ENCODE data around the gene GPR132. TPM values are rescaled to one million over a fixed set of nuclear protein-coding genes. Genes with fewer than 3 reads are reported as not detected.

Gene GPR132
- total and polyA plus RNA-seq, 2 of the 8 experiments (the other 6 are each of a cell fraction or from before 2014, with no cell fraction given), result 0.11 TPM; not detected in 1

GRCh38 chr14:105062048-105062433, 3.2 kb downstream of the GPR132 start:
- Histone ChIP-seq H3K27ac (ENCODE audit: low read depth, low read length) (no peak overlapping the region), H3K27me3 (replicated peaks in 1 of 4; ENCODE audit: control insufficient read depth in 3 of 4, extremely low read depth in 1 of 4, insufficient read depth in 3 of 4, low read length in 3 of 4) (peaks cover 0 to 3% (median 1%) of the 10 kb centered on the region in 4 experiments; a peak in 4 of 7 replicates), H3K4ac (replicated peaks; ENCODE audit: insufficient read length, low read depth, low read length) (no peak overlapping the region), H3K9me3 (ENCODE audit: insufficient read depth in 2 of 2, low read depth in 1 of 2, low read length in 1 of 2) (no peaks in the 10 kb centered on the region), H3K9ac (replicated peaks in 1 of 4; ENCODE audit: extremely low read depth in 1 of 4, low read depth in 3 of 4, low read length in 3 of 4) (no peak overlapping the region), H3K14ac (ENCODE audit: insufficient read length) (no peak overlapping the region), H3K4me3 (ENCODE audit: extremely low read depth in 1 of 4, insufficient read depth in 2 of 4, low read depth in 3 of 4, low read length in 4 of 4) (no peak overlapping the region), H4K5ac (ENCODE audit: insufficient read length, low read depth, low read length) (no peak overlapping the region), H4K8ac (ENCODE audit: extremely low read depth, insufficient read depth, low read length) (no peak overlapping the region; the same call in 1 of the 2 replicates), H2AK5ac (ENCODE audit: low read depth, low read length) (no peak overlapping the region), H2BK12ac (ENCODE audit: low read depth, low read length) (no peak overlapping the region), H3K79me2 (ENCODE audit: control insufficient read depth in 1 of 2, insufficient read depth in 2 of 2, low read length in 2 of 2) (no peaks in the 10 kb centered on the region), H2BK5ac (ENCODE audit: low read depth, low read length) (no peak overlapping the region), H3K4me2 (ENCODE audit: insufficient read depth in 1 of 2, low read depth in 2 of 2, low read length in 2 of 2) (no peak overlapping the region), H4K91ac (replicated peaks; ENCODE audit: insufficient read length, low read length) (no peak overlapping the region), H2BK20ac (ENCODE audit: low read length) (no peak overlapping the region), H3K4me1 (replicated peaks in 1 of 4; ENCODE audit: control insufficient read depth in 3 of 4, insufficient read depth in 4 of 4, low read length in 3 of 4) (peaks cover 0 to 7% (median 5%) of the 10 kb centered on the region in 4 experiments; a peak in 4 of 7 replicates), H2BK15ac (ENCODE audit: low read length) (no peak overlapping the region), H3K36me3 (ENCODE audit: control insufficient read depth in 2 of 4, insufficient read depth in 4 of 4, low read length in 3 of 4) (no peaks in the 10 kb centered on the region), H4K20me1 (replicated peaks in 1 of 2; ENCODE audit: control insufficient read depth in 1 of 2, insufficient read depth in 2 of 2, low read length in 2 of 2) (peaks cover 0 to 1% of the 10 kb centered on the region in 2 experiments), H3K23ac (ENCODE audit: insufficient read length) (no peak overlapping the region), H3K23me2 (ENCODE audit: low read depth, low read length) (no peaks in the 10 kb centered on the region), H2AFZ (ENCODE audit: low read length) (no peak overlapping the region), H2BK120ac (replicated peaks; ENCODE audit: low read depth, low read length) (no peak overlapping the region), H3K79me1 (ENCODE audit: low read depth, low read length) (no peaks in the 10 kb centered on the region), H3K56ac (replicated peaks; ENCODE audit: insufficient read length, low read depth, low read length) (no peak overlapping the region), H3K18ac (ENCODE audit: extremely low read depth, low read length) (no peak overlapping the region)
- 90% methylated on average over 6 of the region's 7 CpGs; no CpG with 5 or more reads in 1 of the 2 experiments for WGBS, 2 experiments (ENCODE audit: extremely low coverage in 1 of 2, insufficient coverage in 1 of 2, insufficient read length in 1 of 2, insufficient replicate concordance in 2 of 2, low coverage in 1 of 2, low lambda C conversion rate in 2 of 2, missing lambda C conversion rate in 1 of 2)
- TF ChIP-seq KDM5A (IDR thresholded peaks at IDR 0.05; ENCODE audit: low read length), result no peak
- TF ChIP-seq USF2 (IDR thresholded peaks at IDR 0.05; ENCODE audit: low read length), result no peak
- no peak for TF ChIP-seq TAF1 (IDR thresholded peaks at IDR 0.05; ENCODE audit: low read depth, low read length)
- TF ChIP-seq EZH2 (IDR thresholded peaks at IDR 0.05; ENCODE audit: low read depth, low read length, severe bottlenecking), result no peak
- no peak for TF ChIP-seq POU5F1 (IDR thresholded peaks at IDR 0.05; ENCODE audit: low read depth, low read length)
- TF ChIP-seq PHF8 (conservative IDR thresholded peaks at IDR 0.05; ENCODE audit: low read depth, low read length), result no peak
- no peak for TF ChIP-seq MAX (IDR thresholded peaks at IDR 0.05)
- no peak for TF ChIP-seq CBX8 (IDR thresholded peaks at IDR 0.05; ENCODE audit: borderline replicate concordance, low read depth, low read length)
- POLR2A ChIA-PET (ENCODE audit: partially characterized antibody), result interaction anchor here (1.6 kb wide), 1 partner anchor 42 kb away, joined by 4 read pairs; the partner anchor contains the start of gene CDCA4
- DNase-seq (ENCODE audit: low read depth in 1 of 2, low spot score in 2 of 2) (no peak), FAIRE-seq (no peak)
- CTCF ChIA-PET (ENCODE audit: partially characterized antibody), result interaction anchor here (1.3 to 5.9 kb wide), 4 partner anchors 14 to 87 kb away, joined by 3 to 30 read pairs (median 6); no protein-coding TSS in a partner anchor

All from H1 (cell line).